WI38 (cell line): ENCODE results near the gene INPP5D.

ENCODE experiments used
- H3K4me3 ChIP-seq: 2 replicates; pipeline ENCODE4 v1.5.1; 2011; ENCODE audit warnings: low read depth, mild to moderate bottlenecking, control low read depth, low read length
- CTCF ChIP-seq: IDR thresholded peaks from 2 replicates; pipeline ENCODE4 v1.5.1; 2012; ENCODE audit warnings: low read depth, mild to moderate bottlenecking, control low read depth, low read length

INPP5D gene

GRCh38 chr2:233089851-233090250 lies 29.7 kb downstream of the INPP5D start:
- H3K4me3 ChIP-seq = no peak overlapping the region
- TF ChIP-seq CTCF = no peak

GRCh38 chr2:233090879-233091278 lies 30.7 kb downstream of the INPP5D start:
- no peak overlapping the region for H3K4me3 ChIP-seq
- no peak for TF ChIP-seq CTCF

- TF ChIP-seq CTCF = no peak
- no peak overlapping the region for H3K4me3 ChIP-seq
Measured at GRCh38 chr2:233091595-233092375, 31.6 kb downstream of the INPP5D start.

- H3K4me3 ChIP-seq = no peak overlapping the region
- no peak for TF ChIP-seq CTCF
Measured at GRCh38 chr2:233092432-233093165, 32.5 kb downstream of the INPP5D start.

GRCh38 chr2:233093166-233093448 lies 33.0 kb downstream of the INPP5D start:
- H3K4me3 ChIP-seq = no peak overlapping the region
- TF ChIP-seq CTCF = no peak

- TF ChIP-seq CTCF = no peak
- no peak overlapping the region for H3K4me3 ChIP-seq
Measured at GRCh38 chr2:233093721-233094120, 33.6 kb downstream of the INPP5D start.

- TF ChIP-seq CTCF = no peak
- no peak overlapping the region for H3K4me3 ChIP-seq
Measured at GRCh38 chr2:233094614-233095013, 34.5 kb downstream of the INPP5D start.
